GM12892 (cell line): Measurements from ENCODE around the gene CACNA2D3.

Source experiments
- POLR2A ChIP-seq: IDR thresholded peaks from 2 replicates; pipeline ENCODE4 v1.6.1; 2011; ENCODE audit warnings: low read depth, low read length, control low read depth
- TAF1 ChIP-seq: IDR thresholded peaks from 2 replicates; pipeline ENCODE4 v1.6.1; 2011; ENCODE audit warnings: low read depth, mild to moderate bottlenecking, control low read depth, low read length, borderline replicate concordance

- TF ChIP-seq POLR2A (no peak), TAF1 (no peak)
Observed at GRCh38 chr3:54691289-54691771, 569.0 kb downstream of the CACNA2D3 start.
